ENCODE results near the gene CDKAL1. TPM values are rescaled to one million over a fixed set of nuclear protein-coding genes. Genes with fewer than 3 reads are reported as not detected.

Gene CDKAL1
- total and polyA plus RNA-seq, 4 donors: 2.0 to 12.9 (median 6.7) TPM

DNA sequence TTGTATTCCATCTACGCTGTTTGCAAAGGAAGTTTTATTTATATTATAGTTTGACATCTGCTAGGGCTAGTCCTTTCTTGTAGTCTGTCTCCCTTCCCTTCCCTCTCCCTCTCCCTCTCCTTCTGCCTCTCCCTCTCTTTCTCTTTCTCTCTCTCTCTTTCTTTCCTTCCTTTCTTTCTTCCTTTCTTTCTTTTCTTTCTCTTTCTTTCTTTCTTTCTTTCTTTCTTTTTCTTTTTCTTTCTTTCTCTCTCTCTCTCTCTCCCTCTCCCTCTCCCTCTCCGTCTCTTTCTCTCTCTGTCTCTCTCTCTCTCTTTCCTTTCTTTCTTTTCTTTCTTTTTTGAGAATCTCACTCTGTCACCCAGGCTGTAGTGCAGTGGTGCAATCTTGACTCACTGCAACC, 137.8 kb downstream of the CDKAL1 start:
- no peak for TF ChIP-seq FOXA2 (IDR thresholded peaks at IDR 0.05)
- TF ChIP-seq EGR1 (IDR thresholded peaks at IDR 0.05; ENCODE audit: low read depth in 2 of 2): no peak
- no peak for TF ChIP-seq JUND (IDR thresholded peaks at IDR 0.05)
- TF ChIP-seq NR2F2 (IDR thresholded peaks at IDR 0.05): no peak
- no peak for TF ChIP-seq HNF4G (IDR thresholded peaks at IDR 0.05)
- no peak for TF ChIP-seq RXRA (IDR thresholded peaks at IDR 0.05)
- TF ChIP-seq, protein P1, sequence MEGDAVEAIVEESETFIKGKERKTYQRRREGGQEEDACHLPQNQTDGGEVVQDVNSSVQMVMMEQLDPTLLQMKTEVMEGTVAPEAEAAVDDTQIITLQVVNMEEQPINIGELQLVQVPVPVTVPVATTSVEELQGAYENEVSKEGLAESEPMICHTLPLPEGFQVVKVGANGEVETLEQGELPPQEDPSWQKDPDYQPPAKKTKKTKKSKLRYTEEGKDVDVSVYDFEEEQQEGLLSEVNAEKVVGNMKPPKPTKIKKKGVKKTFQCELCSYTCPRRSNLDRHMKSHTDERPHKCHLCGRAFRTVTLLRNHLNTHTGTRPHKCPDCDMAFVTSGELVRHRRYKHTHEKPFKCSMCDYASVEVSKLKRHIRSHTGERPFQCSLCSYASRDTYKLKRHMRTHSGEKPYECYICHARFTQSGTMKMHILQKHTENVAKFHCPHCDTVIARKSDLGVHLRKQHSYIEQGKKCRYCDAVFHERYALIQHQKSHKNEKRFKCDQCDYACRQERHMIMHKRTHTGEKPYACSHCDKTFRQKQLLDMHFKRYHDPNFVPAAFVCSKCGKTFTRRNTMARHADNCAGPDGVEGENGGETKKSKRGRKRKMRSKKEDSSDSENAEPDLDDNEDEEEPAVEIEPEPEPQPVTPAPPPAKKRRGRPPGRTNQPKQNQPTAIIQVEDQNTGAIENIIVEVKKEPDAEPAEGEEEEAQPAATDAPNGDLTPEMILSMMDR (IDR thresholded peaks at IDR 0.05; ENCODE audit: low read depth, low read length, missing input control): no peak
- TF ChIP-seq, protein P2, sequence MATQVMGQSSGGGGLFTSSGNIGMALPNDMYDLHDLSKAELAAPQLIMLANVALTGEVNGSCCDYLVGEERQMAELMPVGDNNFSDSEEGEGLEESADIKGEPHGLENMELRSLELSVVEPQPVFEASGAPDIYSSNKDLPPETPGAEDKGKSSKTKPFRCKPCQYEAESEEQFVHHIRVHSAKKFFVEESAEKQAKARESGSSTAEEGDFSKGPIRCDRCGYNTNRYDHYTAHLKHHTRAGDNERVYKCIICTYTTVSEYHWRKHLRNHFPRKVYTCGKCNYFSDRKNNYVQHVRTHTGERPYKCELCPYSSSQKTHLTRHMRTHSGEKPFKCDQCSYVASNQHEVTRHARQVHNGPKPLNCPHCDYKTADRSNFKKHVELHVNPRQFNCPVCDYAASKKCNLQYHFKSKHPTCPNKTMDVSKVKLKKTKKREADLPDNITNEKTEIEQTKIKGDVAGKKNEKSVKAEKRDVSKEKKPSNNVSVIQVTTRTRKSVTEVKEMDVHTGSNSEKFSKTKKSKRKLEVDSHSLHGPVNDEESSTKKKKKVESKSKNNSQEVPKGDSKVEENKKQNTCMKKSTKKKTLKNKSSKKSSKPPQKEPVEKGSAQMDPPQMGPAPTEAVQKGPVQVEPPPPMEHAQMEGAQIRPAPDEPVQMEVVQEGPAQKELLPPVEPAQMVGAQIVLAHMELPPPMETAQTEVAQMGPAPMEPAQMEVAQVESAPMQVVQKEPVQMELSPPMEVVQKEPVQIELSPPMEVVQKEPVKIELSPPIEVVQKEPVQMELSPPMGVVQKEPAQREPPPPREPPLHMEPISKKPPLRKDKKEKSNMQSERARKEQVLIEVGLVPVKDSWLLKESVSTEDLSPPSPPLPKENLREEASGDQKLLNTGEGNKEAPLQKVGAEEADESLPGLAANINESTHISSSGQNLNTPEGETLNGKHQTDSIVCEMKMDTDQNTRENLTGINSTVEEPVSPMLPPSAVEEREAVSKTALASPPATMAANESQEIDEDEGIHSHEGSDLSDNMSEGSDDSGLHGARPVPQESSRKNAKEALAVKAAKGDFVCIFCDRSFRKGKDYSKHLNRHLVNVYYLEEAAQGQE (IDR thresholded peaks at IDR 0.05): no peak
- no peak overlapping the region for H3K4me3 ChIP-seq (ENCODE audit: low read depth in 1 of 3, low read length in 3 of 3)
- H3K9ac ChIP-seq (ENCODE audit: low read depth in 1 of 2, low read length in 2 of 2): no peak overlapping the region
- no peak overlapping the region for H3K27ac ChIP-seq (ENCODE audit: low read depth in 1 of 2, low read length in 2 of 2)
- 90% methylated on average over 2 of the region's 2 CpGs for WGBS
- no peaks in the 10 kb centered on the region for H3K36me3 ChIP-seq (ENCODE audit: control insufficient read depth in 4 of 4, insufficient read depth in 3 of 4, low read depth in 1 of 4, low read length in 3 of 4)
- no peak for DNase-seq (ENCODE audit: low spot score)
- H3K27me3 ChIP-seq (ENCODE audit: control insufficient read depth in 4 of 4, insufficient read depth in 4 of 4, low read length in 3 of 4): no peaks in the 10 kb centered on the region
- H3K9me3 ChIP-seq (ENCODE audit: control insufficient read depth in 4 of 4, low read length in 3 of 4): no peaks in the 10 kb centered on the region
- no peaks in the 10 kb centered on the region for H3K4me1 ChIP-seq (ENCODE audit: control insufficient read depth in 4 of 4, insufficient read depth in 4 of 4, low read length in 3 of 4)

DNA sequence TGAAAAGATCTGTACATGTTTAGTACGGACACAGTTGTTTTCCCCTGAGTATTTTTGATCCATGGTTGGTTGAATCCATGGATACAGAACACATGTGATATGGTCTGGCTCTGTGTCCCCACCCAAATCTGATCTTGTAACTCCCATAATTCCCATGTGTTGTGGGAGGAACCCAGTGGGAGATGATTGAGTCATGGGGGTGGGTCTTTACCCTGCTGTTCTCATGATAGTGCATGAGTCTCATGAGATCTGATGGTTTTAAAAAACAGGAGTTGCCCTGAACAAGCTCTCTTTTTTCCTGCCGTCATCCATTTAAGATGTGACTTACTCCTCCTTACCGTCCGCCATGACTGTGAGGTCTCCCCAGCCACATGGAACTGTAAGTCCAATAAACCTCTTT, 139.2 kb downstream of the CDKAL1 start:
- no peak overlapping the region for H3K27ac ChIP-seq (ENCODE audit: low read depth in 1 of 2, low read length in 2 of 2)
- H3K9ac ChIP-seq (ENCODE audit: low read depth in 1 of 2, low read length in 2 of 2): no peak overlapping the region
- no peaks in the 10 kb centered on the region for H3K36me3 ChIP-seq (ENCODE audit: control insufficient read depth in 4 of 4, insufficient read depth in 3 of 4, low read depth in 1 of 4, low read length in 3 of 4)
- no peak overlapping the region for H3K4me3 ChIP-seq (ENCODE audit: low read depth in 1 of 3, low read length in 3 of 3)
- no peaks in the 10 kb centered on the region for H3K4me1 ChIP-seq (ENCODE audit: control insufficient read depth in 4 of 4, insufficient read depth in 4 of 4, low read length in 3 of 4)
- TF ChIP-seq, protein P2 (IDR thresholded peaks at IDR 0.05): no peak
- TF ChIP-seq GABPA (IDR thresholded peaks at IDR 0.05 in 1 of 2, conservative IDR thresholded peaks at IDR 0.05 in 1 of 2): no peak
- TF ChIP-seq RXRA (IDR thresholded peaks at IDR 0.05): no peak
- TF ChIP-seq TAF1 (conservative IDR thresholded peaks at IDR 0.05): no peak
- no peak for TF ChIP-seq YY1 (IDR thresholded peaks at IDR 0.05)
- WGBS: 98% methylated on average over 4 of the region's 4 CpGs
- no peaks in the 10 kb centered on the region for H3K9me3 ChIP-seq (ENCODE audit: control insufficient read depth in 4 of 4, low read length in 3 of 4)
- no peak for DNase-seq (ENCODE audit: low spot score)
- H3K27me3 ChIP-seq (ENCODE audit: control insufficient read depth in 4 of 4, insufficient read depth in 4 of 4, low read length in 3 of 4): no peaks in the 10 kb centered on the region

Measured in liver (tissue), 9 donors.